Lung microvascular endothelial cell (primary cell): ENCODE measurements around the gene KIRREL3. TPM values are rescaled to one million over a fixed set of nuclear protein-coding genes. Genes with fewer than 3 reads are reported as not detected.

Experiments
- DNase-seq, 2 donors: peaks; one replicate each; pipeline versions ENCODE4 v3.0.0 to v3.0.0-alpha.2; 2010; ENCODE audit warnings: low read depth in 2 of 2
- total RNA-seq: library from RNA; depleted of rRNA; stranded (reverse); fragments of >200 nt; gene quantifications from 2 replicates; pipeline ENCODE4 v1.2.1, GENCODE V29; 2014

The KIRREL3 gene
- total RNA-seq, 1 donor from 2014 or later: under 0.01 TPM

DNA sequence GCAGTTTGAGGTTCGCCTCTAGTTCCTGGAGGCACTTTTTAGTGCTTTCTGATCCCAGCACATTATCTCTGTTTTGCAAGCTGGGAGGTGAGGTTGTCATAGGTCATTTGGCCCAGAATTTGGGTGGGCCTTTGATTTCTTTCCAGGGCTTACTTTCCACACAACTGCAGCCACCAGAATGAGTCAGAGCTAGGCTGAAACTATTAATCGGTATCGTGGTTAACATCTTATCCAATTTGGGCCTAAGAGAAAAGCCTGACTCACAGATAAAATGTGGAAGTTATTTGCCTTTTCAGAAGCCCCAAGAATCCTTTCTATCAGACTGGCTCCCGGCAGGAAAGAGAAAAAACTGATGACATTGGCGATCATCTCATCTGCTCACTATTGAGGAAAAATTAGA, 166.4 kb downstream of the KIRREL3 start:
- no peak for DNase-seq

DNA sequence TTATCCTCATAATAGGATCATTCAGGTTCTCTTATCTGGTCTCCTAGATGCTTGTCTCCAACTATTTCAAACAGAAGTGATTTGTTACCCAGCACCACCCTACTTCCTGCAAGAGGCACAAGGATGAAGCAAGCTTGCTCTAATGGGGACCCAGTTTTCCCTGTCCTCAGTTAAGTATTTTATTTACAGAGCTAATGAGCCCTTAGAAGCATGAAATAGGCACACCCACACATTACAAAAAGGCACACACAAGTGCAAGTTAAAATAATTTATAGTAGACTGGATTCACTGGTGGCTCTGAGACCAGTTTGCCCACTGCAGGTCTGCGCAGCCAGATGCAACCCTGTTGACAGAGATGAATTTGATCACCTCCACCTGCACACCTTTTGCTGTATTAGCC, 167.5 kb downstream of the KIRREL3 start:
- no peak for DNase-seq

DNA sequence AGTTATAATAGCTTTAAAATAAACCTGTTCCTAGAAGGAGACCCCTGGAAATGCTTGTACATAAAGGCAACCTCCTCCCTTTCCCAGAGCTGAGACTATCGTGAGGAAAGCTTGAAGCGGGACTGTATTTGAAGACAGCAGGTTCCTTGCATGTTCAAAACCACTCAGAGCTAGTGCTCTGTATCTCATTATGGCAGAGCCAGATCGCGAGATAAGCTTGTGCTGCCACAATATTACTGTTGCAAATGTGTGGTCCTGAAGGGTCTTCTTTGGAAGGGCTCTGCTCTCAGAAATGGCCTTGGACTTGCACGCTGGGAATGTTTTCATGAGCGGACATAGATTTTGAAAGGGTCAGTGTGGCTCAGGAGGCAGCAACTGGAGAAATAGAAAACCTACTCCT, 168.2 kb downstream of the KIRREL3 start:
- no peak for DNase-seq

- no peak for DNase-seq
Observed at GRCh38 chr11:126830216-126830806, 170.3 kb downstream of the KIRREL3 start.

DNA sequence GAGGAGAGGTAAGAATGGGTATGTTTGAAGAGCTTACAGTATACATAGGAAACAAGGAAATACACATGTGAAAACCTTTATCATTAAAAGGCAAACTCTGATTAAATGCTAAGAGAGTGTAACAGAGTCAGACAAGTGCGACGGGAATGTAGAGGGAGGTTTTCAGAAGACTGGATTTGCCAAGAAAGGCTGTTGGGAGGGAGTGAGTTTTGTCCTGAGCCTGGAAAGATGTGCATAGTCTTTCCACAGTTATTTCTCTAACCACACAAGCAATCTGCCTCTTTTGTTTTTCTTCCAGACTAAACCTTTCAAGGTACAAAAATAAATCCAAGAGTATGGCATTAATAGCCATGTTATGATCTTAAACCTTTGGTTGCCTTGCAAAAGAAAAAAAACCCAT, 170.9 kb downstream of the KIRREL3 start:
- DNase-seq: no peak

- DNase-seq: no peak
Observed at GRCh38 chr11:126824035-126824607, 176.4 kb downstream of the KIRREL3 start.

DNA sequence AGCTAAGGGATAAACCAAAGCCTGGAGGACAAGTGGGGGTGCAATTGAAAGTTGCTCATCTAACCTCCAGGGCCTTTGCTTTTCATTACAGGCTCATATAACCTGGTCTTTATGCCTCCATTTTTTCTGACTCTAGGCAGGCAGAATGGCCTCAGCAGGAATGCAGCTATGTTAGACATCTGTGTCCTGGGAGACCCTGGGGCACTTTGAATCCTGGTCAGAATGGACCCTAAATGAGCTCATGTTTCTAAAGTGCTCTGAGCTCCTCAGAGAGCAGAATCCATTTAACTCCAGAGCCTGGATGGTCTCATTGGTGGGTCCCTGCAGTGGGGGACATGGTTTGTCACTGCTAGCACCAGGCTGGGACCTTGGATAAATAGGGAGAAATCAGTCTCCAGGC, 177.3 kb downstream of the KIRREL3 start:
- no peak for DNase-seq

GRCh38 chr11:126821827-126822226, 178.7 kb downstream of the KIRREL3 start:
- no peak for DNase-seq

DNA sequence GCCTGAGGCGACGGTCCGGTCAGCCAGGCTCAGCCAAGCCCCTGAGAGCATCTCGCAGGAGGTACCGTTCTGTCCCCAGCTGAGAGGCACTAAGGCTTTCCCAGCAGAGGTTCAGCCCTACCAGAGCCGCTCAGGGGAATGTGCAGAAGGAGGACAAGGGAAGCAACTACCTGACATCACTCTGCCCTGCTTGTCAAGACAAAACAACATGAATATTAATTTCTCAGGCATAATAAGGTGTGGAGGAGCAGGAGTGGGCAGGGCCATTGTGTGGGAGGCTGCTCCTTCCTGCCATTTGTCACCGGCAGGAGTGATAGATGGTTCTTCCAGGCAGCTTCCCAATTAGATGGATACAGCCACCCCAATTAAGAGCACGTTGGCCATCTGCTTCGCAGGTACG, 181.4 kb downstream of the KIRREL3 start:
- DNase-seq: no peak

GRCh38 chr11:126817523-126818450, 182.8 kb downstream of the KIRREL3 start:
- DNase-seq: no peak

DNA sequence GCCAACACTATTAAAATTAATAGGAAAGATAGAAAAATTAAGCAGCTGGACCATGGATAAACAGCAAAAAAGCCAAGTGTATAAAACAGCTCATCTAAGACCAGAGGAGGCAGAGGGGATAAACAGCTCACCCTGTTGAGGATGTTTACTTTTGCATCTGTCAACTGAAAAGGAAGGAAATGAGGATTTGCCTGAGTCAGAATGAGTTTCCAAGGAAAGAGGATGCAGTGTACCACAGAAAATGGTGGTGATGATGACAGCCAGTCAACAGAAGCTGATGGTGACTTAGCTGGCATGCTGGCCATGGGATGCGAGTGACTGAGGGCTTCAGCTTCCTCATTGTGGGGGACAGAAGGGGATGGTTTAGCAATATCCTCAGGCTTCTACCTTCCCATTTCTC, 183.5 kb downstream of the KIRREL3 start:
- no peak for DNase-seq

DNA sequence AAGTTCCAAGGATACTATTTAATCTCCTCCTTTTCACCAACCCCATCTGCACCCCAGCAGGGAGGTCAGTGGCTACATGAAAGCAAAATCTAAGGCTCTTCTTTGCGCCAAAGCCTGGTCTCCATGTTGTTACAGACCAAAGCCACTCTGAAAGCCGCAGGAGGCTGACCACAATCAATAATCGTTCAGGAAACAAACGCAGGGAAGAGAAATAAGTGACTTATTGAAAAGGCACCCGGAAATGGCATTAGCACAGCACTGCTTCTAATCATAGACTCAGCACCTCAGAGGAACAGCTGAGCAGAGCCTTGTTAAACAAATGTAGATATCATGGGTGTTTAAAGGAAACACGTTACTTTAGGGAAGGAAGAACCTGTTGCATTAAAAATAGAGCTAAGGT, 183.9 kb downstream of the KIRREL3 start:
- DNase-seq: no peak

- no peak for DNase-seq
Observed at GRCh38 chr11:126815111-126815510, 185.5 kb downstream of the KIRREL3 start.

DNA sequence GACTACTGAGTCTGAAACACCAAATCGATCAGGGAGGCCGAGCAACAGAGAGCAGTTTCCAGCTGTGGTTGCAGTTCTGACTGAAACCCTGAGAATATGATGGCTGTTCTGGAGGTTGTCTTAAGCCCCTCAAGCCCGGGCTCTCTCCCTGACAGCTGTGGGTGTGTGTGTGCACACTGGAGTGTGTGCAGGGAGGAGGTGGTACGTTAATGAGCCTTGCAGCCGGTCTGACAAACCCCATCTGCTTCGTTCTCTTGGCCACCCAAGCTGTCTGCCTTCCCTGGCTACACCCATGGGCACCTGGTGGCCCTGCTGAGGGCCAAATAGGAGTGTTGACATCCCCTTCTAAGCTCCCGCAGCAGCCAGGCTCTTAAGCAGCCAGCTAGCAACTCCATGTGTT, 189.8 kb downstream of the KIRREL3 start:
- no peak for DNase-seq

DNA sequence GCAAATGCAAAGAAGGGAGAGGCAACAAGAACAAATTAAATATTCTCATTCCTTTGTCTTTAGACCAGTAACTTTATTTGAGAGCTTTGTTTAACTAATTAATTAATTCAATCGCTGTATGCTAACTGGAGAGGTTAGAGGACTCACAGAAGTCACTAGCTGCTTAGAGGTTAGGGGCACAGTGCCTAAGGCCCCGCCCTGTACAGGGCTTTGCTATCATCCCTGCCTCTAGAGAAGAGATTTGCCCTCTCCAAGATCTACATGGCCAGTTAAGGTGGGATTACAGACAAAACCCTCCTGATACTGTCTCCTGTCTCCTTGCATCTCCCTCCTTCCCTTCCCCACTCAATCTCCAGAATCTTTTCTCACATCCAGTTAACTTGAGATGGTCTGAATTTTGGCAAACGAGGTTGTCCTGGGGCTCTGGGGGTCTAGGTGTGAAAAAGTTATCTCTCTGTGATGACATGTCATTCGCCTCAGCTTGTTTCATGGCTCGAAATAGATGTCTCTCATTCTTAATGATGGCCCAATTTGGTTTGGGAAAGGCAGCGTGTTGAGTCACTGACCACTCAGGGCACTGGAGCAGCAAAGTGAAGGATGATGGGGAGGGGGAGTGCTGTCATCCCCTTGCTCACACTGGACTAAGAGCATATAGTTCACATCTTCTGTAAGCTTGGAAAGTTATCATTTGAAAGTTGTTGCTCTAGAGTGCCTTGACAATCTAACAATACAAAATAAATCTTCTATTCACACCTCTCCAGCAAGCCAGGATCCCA, 190.9 kb downstream of the KIRREL3 start:
- DNase-seq: no peak

GRCh38 chr11:126808836-126809235, 191.7 kb downstream of the KIRREL3 start:
- no peak for DNase-seq

- no peak for DNase-seq
Observed at GRCh38 chr11:126808296-126808695, 192.3 kb downstream of the KIRREL3 start.

GRCh38 chr11:126805870-126806269, 194.7 kb downstream of the KIRREL3 start:
- DNase-seq: no peak

DNA sequence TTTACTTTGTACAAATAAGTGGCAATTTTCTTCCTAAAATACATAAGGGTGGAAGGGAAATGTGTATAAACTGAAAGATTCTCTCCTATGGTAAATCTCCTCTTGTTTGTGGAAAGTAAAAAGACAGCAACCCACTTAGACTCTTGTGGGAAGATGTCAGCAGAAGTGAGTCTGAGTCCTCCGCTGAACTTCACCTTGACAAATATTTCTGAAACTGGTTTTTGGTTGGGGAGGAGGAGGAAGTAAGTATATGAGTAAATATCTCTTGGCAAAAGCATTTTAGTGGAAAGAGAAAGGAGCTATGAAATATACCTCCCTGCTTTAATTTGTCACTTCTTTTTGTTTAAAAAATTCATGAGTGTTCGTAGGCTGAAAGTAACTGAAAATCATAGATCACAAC, 196.2 kb downstream of the KIRREL3 start:
- no peak for DNase-seq

GRCh38 chr11:126800009-126800408, 200.6 kb downstream of the KIRREL3 start:
- no peak for DNase-seq

DNA sequence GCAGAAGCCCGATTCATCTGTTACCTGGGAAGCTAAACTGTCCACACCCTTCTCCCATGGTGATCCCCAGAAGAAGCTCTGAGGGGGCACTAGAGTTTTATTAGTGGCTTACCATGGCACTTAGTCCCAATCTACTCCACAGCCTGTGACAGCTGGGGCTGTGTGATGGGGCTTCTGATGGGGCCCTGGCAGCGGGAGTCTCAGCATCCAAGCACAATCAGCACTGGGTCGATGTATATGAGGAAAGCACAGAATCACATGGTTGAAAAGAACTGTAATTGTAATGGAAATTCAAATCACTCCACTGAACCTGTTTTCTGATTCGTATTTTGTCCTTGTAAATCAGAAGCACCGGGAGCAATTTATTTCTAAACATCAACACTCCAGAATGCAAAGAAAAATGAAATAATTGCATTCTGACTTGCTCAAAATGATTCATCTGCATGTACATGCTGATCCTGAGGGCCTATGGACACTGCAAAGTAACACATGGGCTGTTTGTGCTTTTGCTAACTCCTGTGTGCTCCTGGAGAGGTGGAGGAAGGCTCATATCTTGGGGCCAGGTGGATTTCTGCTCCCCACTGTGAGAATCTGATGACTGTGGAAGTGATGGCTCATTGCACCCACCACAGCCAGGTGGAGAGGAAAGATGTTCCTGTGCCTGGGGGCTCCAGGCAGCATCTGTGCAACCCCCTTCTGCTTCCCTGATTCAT, 203.0 kb downstream of the KIRREL3 start:
- no peak for DNase-seq
